Activated CD4-positive, alpha-beta T cell treated with anti-CD3 and anti-CD28 coated beads for 1 hour (primary cell): Measurements from ENCODE around the gene TUBB1.
"Not testable (repeated sequence)": the region's sequence is repeated elsewhere in the genome, so short reads cannot be mapped to it uniquely, and the experiment has no call there.

Experiments used
- DNase-seq: peaks from one replicate; pipeline ENCODE4 v3.0.0-alpha.2; 2020

Gene TUBB1

GRCh38 chr20:59006864-59007664, 12.2 kb upstream of the TUBB1 start, which contains the start of gene CTSZ:
Gene CTSZ (minus strand): TSS chr20:59007254. CDS start chr20:59007128, 126 bp downstream.
- DNase-seq = peak; percentile 9

- DNase-seq = peak; percentile 6
Observed at GRCh38 chr20:59007665-59008511, 11.3 kb upstream of the TUBB1 start.

- no peak for DNase-seq
Observed at GRCh38 chr20:59008715-59009336, 10.4 kb upstream of the TUBB1 start.

GRCh38 chr20:59010321-59010994, 8.8 kb upstream of the TUBB1 start:
- no peak for DNase-seq

- DNase-seq = no peak
Observed at GRCh38 chr20:59010995-59011873, 8.0 kb upstream of the TUBB1 start.

- not testable (repeated sequence) for DNase-seq
Observed at GRCh38 chr20:59011874-59012157, 7.4 kb upstream of the TUBB1 start.

- no peak for DNase-seq
Observed at GRCh38 chr20:59013031-59013951, 5.9 kb upstream of the TUBB1 start.

- DNase-seq = no peak
Observed at GRCh38 chr20:59013959-59014608, 5.1 kb upstream of the TUBB1 start.

- no peak for DNase-seq
Observed at GRCh38 chr20:59014680-59015389, 4.4 kb upstream of the TUBB1 start.

- no peak for DNase-seq
Observed at GRCh38 chr20:59015411-59015810, 3.8 kb upstream of the TUBB1 start.

GRCh38 chr20:59015812-59016711, 3.2 kb upstream of the TUBB1 start:
- no peak for DNase-seq

- no peak for DNase-seq
Observed at GRCh38 chr20:59016795-59017492, 2.3 kb upstream of the TUBB1 start.

- no peak for DNase-seq
Observed at GRCh38 chr20:59017493-59018231, 1.6 kb upstream of the TUBB1 start.

- DNase-seq = no peak
Observed at GRCh38 chr20:59018817-59019216, 412 bp upstream of the TUBB1 start.

GRCh38 chr20:59020938-59021551, 1.8 kb downstream of the TUBB1 start:
- no peak for DNase-seq

GRCh38 chr20:59022754-59023153, 3.5 kb downstream of the TUBB1 start:
- DNase-seq = no peak

- no peak for DNase-seq
Observed at GRCh38 chr20:59023616-59024015, 4.4 kb downstream of the TUBB1 start.
